ENCODE results near the gene ZFYVE19.

The ZFYVE19 gene, protein sequence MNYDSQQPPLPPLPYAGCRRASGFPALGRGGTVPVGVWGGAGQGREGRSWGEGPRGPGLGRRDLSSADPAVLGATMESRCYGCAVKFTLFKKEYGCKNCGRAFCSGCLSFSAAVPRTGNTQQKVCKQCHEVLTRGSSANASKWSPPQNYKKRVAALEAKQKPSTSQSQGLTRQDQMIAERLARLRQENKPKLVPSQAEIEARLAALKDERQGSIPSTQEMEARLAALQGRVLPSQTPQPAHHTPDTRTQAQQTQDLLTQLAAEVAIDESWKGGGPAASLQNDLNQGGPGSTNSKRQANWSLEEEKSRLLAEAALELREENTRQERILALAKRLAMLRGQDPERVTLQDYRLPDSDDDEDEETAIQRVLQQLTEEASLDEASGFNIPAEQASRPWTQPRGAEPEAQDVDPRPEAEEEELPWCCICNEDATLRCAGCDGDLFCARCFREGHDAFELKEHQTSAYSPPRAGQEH

DNA sequence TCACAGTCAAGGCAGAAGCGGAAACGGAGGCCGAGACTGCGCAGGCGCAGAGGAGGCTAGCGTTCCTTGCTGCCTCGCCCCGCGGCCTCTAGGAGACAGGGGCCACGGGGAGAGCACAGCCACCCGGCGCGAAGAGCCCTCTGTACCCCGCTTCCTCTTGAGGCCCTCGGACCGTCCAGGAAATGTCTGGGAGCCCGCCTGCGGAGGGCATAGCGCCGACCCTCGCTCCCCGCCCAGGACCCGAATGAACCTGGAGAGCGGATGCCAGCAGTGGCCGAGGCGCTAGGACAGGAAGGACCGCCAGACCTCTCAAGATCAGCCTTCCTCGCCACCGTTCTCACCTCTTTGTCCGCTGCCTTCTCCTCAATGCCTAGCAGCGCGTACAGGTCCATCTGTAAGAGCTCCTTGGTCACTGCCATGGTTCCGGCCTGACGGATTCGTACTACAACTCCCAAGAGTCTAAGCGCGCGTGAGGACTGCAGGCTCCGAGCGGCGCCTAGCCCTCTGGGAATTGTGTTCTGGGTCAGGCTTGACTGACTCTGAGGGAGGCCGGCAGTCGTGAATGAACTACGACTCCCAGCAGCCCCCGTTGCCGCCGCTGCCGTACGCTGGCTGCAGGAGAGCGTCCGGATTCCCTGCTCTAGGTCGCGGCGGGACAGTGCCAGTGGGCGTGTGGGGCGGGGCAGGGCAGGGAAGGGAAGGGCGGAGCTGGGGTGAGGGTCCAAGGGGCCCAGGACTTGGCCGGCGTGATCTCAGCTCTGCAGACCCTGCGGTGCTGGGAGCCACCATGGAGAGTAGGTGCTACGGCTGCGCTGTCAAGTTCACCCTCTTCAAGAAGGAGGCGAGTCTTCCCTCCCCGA lies at the start of gene ZFYVE19, which contains the start of gene DNAJC17:
ZFYVE19 (plus strand) TSS at position 62 of the 860 bp plus-strand sequence; CDS start at position 563, 501 bp downstream.
DNAJC17 (minus strand) TSS at position 446 of the 860 bp plus-strand sequence; CDS start at position 419, 27 bp downstream.
- DNase-seq = peak; percentile 78 to 90 (median 84)

DNA sequence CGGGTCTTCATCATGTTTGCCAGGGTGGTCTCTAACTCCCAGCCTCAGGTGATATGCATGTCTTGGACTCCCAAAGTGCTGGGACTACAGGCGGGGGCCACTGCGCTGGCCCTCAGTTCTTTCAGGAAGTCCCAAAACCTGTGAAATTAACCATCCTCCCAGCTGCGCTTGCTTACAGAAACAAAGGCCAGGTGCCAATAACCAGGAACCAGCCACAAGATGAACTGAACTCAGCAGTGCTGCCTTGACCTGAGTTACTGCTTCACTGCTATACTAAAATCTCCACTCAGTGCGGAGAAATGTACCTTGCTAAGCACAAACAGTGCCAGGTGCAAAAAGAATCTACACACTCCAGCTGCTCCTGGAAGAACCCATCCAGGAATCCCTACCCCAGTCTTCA lies 46.9 kb upstream of the ZFYVE19 start:
- no peak for DNase-seq

DNA sequence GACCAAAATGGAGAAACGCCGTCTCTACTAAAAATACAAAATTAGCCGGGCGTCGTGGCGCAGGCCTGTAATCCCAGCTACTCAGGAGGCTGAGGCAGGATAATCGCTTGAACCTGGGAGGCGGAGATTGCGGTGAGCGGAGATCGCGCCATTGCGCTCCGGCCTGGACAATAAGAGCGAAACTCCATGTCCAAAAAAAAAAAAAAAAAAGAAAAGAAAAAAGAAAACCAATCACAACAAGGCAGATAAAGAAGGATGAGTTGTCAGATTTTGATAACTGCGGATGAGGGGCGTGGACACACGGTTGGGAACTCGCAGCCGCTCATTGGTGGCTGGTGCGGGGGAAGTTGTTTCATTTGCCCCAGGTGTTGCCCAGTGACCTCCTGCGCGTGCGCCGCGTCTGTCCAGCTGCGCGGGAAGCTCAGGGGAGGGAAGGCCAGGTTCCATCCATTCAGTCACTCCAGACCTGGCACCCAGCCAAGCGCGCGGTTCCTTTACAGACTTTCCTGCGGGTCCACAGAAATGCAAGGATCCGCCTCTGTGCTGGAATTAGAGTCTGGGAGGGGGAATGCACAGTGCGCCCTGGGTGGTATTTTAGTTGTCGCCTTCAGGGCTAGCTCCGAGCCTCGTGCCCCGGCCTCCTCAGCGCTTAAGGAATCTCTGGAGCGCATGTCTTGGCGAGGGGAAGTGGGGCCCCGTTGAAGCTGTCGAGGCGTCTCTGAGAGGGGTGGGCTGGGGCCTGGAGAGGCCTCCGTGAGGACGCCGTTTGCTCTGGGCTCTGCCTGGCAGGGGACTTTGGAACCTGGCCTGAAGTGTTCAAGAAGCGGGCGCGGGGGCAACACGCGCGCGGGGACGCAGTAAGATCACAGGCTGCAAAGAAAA lies 43.7 kb upstream of the ZFYVE19 start:
- DNase-seq = peak in 1 of 4 experiments; percentile 16

DNA sequence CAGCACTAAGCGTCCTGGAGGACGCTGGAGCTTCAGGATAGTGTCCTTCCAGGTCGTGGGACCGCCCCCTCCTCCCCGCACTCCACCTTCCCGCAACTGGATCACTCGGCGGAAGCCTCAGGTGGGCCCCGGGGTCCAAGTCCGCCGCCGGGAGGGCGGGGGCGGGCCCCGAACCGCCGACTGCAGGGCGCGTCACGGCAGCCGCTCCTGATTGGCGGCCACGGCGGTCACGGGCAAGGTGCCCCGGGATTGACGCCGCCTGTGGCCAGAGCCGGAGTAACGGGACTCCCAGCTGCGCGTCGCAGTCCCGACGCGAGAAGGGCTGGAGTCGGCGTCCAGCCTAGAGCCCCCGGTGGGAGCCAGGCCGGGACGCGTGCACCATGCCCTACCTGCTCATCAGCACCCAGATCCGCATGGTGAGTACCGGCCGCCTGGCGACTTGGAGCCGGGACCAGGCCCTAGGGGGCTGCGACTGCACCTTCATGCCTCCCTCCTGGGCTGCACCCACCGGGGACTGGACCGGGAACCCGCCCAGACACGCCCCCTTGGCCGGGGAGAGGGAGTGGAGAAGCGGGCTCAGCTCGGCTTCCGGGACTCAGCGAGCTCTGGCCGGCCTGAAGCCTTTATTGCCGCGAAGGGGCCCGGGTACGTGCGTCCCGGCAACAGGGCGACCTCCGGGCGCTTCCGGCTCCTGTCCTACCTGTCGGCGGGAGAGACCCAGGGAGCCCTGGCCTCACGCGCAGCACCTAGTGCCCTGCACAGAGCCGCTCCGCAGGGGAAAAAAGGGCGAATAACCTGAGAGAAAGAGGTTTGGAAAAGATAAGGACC lies 42.9 kb upstream of the ZFYVE19 start, which contains the start of gene GCHFR:
GCHFR (plus strand) TSS at position 268 of the 828 bp plus-strand sequence; CDS start at position 381, 113 bp downstream.
- DNase-seq = peak in 2 of 4 experiments; percentile 22 to 61

DNA sequence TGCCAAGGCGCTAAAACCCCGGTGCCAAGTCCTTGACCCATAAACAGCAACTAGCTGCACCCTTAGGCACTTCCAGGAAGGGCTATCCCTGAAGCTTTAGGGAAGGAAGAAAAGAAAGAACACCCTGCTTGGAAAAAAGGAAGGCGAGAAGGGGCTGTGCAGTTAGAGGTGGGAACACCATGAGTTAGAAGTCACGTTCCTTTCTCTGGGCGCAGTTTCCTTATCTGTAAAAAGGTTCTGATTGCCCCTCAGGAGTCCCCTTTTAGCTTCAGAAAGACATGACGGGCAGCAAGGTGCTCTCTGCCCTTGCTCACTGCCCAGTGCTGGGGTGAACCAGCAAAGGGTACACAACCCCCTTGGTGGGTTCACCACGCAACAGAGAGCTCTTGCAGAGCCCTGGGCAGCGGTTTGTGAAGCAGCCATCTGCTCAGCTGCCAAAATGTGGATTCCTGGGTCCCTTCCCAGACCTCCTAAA lies 42.2 kb upstream of the ZFYVE19 start:
- DNase-seq = peak in 1 of 4 experiments; percentile 3

DNA sequence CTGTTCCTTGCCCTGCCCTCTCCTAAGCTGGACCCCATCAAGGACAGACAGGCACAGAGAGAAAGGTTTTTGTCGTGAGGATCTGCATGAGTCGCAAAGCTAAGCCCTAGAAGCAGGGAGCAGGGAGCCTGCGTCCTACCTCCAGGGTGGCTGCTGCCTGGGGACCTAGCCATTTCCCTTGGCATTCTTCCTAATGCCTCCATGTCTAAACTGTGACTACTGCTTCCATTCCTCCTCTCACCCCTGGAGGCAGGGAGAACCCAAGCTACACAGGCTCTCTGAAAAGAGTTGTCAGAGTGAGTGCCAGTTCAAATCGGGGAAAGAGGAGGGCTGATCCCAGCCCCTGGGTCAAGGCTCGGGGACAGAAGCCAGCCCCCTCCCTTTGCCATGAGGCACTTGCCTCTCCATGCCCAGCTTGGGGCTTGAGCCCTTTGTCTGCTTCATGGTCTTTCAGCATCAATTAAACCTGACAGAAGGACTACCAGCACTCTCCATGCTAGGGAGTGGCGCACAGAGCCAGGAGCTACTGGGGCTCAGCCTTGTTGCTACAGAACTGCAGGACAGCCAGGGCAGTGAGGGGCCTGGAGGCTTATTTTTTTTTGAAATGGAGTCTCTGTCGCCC lies 40.6 kb upstream of the ZFYVE19 start:
- no peak for DNase-seq

DNA sequence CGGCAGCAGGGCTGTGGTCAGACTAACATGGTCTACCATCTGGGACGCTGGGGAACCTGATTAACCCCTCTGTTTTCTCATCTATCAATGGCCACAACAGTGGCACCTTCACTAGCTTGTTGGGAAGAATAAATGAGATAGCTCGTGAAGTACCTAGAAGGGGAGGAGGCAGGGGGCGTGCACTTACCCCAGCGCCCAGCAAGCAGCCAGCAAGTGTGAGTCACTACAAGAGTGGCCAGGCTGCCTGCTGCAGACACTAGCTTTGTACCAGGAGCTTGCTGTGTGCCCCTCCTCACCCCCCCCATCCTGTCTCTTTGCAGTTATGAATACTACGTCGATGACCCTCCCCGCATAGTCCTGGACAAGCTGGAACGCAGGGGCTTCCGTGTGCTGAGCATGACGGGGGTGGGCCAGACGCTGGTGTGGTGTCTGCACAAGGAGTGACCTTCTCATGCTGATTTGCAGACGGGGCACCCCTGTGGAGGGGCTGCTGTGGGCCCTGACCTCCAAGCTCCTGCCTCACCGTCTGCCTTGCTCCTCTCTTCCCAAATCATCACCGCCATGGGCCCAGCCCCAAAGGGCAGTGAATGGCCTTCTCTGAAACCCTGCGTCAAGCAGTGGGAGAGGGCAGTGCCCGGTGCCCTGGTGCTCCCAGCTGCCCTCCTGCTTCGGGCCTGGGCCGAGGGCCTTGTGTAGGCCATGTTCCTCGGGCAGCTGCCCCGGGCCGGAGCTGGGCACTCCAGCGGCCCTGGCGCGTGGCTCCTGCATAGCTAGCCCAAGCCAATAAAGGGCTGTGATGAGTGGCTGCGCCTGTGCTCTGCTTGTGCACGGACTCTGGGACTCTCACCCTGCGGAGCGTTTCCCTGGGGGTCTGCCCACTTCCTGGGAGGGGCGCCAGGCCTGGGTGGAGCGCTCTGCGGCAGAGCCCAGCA lies 39.7 kb upstream of the ZFYVE19 start:
- no peak for DNase-seq

DNA sequence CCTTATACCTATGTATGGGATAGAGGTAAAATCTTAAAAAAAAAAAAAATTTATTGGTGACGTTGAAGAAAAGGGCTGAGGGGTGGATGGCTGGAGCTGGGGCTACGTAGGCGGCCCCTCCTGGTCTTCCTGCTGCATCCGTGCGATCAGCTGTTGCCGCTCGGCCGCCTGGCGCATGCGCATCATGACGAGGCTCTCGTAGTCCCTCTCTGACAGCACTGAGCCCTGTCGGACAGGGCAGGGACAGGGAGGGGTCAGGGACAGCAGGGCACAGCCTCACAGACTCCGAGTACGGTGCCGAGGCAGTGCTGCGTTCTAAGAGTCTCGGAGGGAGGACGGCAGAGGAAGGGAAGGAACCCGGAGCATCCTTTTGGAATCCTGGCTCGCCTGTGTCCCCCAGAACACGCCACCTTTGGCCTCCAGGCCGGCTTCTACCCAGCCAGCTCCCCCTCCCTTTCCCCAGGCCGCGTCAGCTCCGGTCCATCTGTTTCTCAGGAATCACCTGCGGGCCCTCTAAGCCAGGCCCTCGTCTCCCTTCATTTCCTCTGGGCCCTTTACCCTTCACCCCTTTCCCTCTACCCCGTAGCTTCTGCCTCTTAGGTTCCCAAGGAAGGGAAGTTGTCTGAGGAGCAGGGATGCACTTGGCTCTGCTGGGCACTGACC lies 38.9 kb upstream of the ZFYVE19 start:
- DNase-seq = no peak

DNA sequence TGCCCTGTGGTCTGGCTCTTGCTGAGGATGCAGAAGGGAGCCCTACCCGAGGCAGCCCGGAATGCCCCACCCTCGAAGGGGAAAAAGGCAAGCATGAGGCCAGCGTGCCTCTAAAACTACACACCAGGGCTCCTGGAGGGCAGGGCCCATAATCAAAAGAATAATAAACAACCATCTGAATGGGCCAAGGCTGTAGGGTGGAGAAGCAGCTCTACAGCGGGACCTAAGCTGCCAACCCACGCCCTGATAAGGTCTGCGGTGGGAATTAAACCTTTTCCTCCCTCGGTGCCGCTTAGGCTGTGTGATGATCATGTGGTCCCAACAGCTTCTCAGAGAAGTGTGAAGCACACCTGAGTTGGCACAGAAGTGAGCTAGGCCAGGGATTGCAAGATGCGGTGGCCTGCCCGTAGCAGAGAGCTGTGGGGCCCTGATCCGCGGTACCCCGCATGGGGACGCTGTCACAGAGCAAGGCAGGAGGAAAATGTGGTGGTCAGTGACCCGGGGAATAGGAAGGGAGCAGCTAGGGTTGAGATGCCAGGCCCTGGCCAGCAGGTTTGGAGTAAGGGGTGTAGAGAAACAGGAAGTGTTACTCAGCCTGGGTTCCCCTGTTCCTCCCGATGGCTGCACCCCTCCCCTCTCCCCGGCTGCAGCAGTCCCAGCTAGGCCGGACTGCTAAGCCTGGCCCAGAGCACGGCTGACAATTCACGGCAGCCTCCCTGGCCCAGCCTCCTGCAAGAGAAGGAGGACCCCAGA lies 38.2 kb upstream of the ZFYVE19 start:
- DNase-seq = no peak

DNA sequence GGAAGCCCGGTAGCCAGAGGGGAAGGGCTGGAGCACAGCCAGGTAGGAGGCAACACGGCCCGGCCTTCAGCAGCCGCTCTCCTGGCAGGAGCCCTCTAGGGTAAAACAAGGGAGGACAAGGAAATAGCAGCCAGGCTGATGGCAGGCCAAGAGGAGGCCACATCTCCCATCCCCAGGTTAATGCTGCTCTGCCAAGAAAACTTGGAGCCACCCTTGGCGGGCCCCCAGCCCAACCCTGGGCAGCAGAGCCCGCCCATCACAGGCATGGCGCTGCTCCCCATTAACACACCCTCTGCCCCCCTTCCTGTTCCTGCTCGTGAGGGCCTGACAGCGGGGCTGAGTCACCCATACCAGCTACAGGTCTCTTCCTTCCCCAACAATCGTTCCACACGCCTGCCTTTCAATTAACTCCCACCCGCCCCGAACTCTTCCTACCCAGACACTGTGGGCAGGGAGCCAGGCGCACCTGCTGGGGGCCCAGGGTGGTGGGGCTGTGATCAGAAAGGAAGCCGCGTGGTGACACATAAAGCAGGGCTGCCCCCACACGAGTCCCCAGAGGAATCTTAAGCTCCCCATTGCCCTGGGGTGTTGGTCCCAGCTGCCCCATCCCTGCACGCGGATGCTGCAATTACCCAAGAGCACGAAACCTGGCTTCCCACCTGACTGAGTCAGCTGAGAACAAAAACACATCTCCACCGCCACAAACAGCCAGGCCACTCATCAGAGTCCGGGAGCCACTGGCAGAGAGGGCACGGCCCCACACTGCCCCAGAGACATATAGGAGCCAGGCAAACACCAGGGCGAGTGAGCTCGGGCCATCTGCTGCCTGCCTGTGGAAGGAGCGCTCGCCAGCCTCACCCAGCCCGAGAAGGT lies 37.4 kb upstream of the ZFYVE19 start, which contains the start of gene C15orf62:
C15orf62 (plus strand) TSS at position 707 of the 873 bp plus-strand sequence. CDS start 516 bp downstream, outside the sequence.
- DNase-seq = peak in 3 of 4 experiments; percentile 36 to 45 (median 41)

DNA sequence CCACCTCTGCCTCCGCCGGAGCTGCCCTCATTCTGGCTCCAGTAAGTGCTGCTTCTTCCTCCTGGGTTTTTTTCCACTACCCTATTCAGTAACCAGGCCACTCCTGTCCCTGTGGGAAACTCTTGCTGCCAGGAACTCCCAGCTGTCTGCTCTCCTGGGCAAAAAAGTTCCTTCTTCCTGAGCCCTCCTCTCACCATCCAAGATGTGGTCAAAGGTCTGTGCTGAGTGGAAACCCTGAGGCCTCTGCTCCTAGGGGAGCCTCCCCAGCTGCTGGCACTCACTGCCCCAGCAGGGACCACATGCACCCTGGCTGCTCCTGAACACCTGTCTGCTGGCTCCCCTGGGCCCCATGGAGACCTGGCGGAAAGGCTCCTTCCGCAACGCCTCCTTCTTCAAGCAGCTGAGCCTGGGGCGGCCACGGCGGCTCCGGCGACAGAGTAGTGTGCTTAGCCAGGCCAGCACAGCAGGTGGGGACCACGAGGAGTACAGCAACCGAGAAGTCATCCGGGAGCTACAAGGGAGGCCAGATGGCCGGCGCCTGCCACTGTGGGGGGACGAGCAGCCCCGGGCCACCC lies 36.7 kb upstream of the ZFYVE19 start:
- DNase-seq = no peak

DNA sequence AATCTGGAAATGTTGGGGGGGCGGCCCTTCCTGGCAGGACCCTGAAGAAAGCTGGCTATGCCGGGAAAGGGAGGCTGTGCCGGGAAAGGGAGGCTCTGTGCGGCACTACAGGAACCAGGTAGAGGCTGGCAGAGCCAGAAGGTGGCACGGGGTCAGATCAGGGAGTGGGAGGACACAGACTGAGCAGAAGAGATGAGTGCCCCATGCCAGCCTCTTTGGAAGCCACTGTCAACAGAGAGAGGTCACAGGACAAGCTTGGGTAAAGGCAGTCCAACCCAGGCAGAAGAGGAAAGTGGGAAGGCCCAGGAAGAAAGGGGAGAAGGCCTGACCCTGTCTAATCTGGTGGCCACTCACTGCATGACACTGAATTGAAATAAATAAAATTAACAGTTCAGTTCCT lies 35.6 kb upstream of the ZFYVE19 start:
- DNase-seq = no peak

DNA sequence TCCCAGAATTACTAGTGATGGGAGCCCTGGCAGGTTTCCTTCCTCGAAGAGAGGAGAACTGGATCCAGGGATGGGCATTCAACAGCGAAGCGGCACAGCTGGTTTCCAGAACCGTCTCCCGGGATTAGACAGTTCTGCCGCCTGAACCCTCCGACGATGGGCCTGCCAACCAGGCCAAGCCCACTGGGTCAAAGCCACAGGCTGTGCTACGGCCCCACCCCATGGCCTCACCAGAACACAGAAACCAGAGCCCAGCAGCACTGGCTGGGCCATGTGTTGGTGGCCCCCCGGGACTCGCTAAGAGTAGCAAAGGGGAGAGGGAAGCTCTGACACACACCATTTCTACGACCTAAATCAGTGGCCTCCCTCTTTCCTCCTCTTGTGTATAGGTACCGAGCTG lies 34.9 kb upstream of the ZFYVE19 start:
- DNase-seq = no peak

DNA sequence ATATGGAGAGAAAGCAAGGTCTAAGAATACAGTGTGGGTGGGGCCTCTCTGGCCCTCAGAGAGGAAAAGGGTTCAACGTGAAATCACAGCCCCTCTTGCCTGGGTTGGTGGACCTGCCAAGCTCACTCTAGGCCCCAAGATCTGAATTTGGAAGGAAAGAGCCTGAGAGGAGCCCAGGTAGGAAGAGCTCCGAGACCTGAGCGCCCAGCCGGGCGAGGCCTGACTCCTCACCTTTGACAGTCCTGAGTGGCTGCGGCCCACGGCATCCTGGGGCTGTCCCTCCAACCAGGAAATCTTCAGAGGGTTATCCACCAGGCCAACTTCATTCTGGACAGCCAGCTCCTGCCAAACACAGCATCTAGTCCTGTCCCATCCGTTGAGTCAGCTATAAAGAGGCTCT lies 33.4 kb upstream of the ZFYVE19 start:
- DNase-seq = no peak

DNA sequence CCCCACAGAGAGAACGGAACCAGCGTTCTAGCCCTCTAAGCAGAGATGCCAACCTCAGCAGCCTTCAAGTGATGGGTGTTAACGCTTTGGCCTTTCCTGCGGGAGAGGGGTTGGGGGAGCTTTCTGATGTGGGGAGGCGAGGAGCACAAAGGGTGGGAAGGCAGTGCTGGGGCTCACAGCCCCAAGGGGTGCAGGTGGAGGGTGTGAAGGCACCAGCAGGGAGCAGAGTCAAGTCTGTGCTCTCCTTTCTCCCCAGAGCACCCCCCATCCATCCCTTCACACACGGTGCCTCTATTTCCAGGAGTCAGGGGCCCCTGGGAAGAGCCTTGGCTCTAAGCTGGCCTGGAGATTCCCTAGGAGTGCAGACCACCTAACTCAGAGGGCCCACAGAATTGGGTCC lies 33.0 kb upstream of the ZFYVE19 start:
- no peak for DNase-seq

DNA sequence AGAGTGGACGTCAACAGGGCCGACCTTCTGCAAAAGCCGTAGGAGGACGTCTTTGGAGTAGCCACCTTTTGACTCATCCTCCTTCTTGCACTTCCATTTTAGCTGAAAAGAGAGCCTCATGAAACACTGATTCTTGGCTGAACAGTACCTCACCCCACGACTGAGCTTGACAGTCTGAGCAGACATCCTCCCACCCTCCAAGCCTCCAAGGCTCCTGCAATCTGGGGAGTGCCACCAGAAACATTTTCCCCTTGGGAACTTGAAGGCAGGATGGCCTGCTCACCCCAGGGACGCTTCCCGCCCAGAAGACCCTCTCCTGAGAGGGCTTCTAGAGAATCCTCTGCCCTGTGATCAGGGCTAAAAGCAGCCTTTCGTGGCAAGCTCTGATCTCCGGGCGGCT lies 31.9 kb upstream of the ZFYVE19 start:
- DNase-seq = no peak

Measured in activated naive CD4-positive, alpha-beta T cell (primary cell).